NK-92 (cell line): ENCODE measurements around the gene CCM2L.

Experiments used
- DNase-seq: peaks from one replicate; lab custom pipeline; 2025; ENCODE audit not compliant: unreplicated experiment; lab: John Stamatoyannopoulos, UW

The CCM2L gene

DNA sequence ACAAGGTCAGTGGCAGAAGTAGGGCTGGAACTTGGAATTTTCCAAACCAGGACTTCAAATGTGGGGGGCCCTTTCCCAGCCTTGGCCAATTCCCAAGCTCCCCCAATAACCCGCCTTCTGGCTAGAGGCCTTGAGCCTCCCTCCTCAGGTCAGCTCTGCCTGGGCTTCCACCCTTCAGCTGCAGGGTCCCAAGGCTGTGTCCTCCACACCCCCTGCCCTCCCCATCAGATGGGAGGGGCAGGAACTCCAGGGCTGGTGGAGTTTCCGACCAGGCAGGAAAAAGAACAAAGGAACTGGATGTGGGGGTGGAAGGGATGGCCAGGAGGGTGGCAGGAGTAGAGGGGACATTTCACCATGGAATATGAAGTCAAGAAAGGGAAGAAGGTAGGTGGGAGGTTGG, at the start of gene CCM2L:
TSS of gene CCM2L (plus strand) at position 338 of the 400 bp plus-strand sequence. CDS start at position 355, 17 bp downstream.
- DNase-seq: no peak

DNA sequence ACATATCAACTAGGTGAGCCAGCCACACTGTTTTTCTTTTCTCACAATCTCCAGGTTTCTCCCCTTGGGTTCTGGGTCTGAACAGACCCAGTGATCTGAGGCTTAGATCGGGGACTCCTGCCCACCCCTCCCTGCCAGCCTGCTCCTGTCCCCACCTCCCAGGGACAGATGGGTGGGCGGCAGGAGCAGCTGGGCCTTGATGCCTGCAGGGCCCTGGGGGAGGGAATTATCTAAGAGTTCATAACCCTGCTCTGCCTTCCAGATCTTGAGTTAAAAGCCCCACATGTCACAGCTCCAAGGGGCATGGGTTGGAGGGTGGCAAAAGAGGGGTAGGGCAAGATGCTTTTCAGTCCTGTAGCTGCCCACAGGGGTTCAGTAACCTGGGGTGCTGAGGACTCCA, 47.5 kb upstream of the CCM2L start:
- no peak for DNase-seq

DNA sequence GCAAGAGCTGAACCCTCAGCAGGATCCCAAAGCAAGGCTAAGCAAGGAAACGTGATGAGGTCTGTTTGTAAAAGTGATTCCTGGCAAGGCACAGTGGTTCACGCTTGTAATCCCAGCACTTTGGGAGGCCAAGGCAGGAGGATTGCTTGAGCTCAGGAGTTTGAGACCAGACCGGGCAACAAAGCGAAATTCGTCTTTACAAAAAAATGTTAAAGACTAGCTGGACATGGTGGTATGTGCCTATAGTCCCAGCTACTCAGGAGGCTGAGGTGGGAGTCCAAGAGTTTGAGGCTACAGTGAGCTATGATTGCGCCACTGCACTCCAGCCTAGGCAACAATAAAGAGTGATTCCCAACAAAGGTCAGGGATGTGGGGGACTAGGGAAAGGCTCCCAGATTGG, 46.3 kb upstream of the CCM2L start:
- DNase-seq: no peak

DNA sequence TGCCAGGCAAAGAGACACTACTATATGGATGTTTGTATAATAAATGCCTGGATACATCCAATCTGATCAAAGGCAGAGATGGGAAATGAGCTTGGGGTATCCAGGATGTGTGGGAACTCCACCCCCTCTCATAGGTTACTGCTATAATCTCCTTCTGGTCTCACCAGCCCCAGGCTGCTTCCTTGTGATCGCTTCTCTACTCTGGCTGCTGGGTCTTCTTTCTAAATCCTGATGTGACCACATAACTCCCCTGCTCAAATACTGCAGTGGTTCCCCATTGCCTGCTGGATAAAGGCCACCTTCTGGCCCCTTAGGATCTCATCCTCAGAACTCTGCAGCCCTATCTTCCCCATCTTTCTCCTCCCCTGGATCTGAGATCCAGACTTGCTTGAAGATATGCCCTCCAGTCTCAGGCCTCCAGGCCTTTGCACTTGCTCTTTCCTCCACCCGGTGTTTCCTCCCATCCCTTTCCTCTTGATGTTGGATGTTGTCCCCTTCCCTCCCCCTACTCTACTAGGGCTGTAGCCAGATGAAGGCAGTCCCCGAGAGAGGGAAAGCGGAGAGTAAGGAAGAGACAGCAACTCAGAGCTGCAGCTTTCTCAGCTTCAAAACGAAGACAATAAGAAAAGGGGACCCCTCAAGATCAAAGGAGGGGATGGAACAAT, 43.1 kb upstream of the CCM2L start:
- DNase-seq: no peak

DNA sequence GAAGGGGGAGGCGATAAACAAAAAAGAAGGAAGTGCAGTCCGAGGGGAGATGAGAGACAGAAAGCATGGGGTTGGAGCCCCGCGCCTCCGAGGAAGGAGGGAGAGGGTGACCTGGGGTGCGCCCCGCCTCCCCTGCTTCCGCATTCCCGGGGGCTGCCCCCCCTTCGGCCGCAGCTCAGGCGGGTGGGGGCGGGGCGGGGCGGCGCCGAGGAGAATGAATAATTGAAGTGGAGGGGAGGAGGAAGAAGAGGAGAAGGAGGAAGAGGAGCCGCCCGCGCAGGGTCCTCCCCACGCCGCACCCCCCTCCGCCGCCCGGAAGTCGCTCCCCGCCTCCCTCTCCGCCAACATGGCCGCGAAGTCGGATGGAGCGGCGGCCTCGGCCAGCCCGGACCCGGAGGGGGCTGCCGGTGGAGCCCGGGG, 42.4 kb upstream of the CCM2L start, which contains the start of gene XKR7:
TSS of gene XKR7 (plus strand) at position 322 of the 420 bp plus-strand sequence. CDS start at position 347, 25 bp downstream.
- no peak for DNase-seq

DNA sequence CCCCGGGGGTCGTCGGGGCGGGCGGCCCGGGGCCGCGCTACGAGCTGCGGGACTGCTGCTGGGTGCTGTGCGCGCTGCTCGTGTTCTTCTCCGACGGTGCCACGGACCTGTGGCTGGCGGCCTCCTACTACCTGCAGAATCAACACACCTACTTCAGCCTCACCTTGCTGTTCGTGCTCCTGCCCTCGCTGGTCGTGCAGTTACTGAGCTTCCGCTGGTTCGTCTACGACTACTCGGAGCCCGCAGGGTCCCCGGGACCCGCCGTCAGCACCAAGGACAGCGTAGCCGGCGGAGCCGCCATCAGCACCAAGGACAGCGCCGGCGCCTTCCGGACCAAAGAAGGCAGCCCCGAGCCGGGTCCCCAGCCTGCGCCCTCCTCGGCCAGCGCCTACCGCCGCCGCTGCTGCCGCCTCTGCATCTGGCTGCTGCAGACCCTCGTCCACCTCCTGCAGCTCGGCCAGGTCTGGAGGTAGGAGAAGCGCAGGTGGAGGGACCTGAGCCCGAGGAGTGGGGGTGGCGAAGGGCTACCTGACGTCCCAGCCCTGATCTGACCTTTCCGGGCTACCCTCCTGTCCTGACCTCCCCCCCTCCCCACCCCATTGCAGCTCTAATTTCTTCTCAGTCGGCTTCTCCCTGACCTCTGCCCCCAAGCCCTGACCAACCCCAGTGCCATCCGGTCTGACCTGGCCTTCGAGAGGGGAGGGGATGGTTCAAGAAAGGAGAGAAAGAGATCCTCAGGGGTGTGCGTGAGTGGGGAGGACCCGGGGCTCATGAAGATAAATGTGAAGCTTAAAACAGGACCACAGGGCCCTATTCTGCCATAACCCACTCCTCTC, 41.7 kb upstream of the CCM2L start:
- no peak for DNase-seq

DNA sequence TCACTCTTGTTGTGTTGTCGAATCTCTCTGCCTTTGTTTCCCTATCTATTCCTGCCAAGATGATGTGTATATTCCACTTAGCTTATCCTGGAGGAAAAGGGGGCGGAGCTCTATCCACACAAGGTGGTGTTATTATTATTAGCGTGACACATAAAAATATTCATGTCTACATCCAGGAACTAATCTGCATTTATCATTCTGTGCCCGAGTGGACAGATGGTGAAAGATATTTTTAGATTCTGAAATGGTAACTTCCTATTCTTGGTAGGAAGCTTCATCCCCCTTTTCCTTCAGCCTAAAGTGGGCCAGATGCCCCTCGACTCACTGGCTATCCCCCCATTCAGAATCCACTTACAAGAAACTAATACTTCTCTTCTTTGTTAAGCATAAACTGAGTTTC, 40.2 kb upstream of the CCM2L start:
- DNase-seq: no peak

DNA sequence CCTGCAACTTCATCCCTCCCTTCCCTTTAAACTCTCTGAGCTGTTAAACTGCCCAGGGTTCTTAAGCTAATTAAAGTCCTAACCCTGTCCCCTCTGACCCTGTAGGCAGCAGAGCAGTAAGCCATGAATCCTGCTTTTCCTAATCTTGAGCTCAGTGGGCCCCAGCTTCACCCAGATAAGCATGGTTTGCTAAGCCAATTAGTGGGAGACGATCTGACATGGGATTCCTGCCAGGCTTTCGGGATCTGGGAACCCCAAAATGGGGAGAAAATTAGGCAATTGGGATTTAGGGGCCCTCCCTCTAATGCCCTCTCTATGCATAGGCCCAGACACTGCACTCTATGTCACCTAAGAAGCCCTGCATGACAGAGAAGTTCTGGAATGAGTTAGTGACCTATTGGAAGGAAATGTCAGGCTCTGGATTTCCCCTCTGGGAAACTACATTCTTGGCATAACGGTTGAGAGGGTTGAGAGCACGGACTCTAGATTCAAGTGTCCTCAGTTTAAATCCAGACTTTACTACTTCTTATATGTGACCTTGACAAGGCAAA, 37.7 kb upstream of the CCM2L start:
- no peak for DNase-seq

DNA sequence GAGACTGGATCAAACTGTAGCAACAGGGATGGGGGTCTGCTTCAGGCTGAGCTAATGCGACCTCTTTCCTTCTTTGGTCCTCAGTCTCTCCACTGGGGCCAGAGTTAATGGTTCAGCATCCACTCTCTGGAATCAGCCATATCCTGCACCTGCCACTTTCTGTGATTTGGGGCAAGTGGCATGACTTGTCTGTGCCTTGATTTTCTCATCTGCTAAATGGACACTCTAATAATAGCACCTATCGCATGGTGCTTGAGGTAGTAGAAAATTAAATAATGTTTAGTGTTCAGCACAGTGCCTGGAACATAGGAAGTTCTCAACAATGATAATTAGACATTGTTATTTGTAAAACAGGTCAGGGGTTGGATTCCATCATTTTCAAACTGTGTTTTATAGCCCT, 35.9 kb upstream of the CCM2L start:
- DNase-seq: no peak

DNA sequence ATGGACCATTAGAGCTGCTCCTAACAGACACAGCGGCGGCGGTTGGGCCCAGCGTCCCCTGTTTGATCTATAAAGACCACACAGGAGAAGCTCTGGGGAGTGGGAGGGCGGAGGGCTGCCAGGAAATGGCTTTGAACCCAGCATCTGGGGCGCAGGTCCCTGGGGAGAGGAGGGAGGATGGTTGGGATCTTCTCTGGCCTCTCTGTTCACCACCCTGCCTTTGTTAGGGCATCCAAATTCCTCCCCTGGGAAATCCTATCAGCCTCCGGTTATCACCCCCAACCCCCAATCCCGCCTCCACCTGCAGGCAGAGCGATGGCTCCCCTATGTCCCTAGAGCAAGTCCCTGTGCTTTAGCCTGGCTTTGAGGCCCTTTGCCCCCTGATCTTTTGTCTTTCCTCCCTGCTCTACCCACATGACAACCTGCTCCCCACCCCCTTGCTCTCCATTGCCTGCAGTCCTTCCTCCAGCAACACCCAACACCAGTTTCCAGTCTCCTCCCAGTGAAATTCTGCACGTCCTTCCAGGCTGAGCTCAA, 35.2 kb upstream of the CCM2L start:
- DNase-seq: no peak

DNA sequence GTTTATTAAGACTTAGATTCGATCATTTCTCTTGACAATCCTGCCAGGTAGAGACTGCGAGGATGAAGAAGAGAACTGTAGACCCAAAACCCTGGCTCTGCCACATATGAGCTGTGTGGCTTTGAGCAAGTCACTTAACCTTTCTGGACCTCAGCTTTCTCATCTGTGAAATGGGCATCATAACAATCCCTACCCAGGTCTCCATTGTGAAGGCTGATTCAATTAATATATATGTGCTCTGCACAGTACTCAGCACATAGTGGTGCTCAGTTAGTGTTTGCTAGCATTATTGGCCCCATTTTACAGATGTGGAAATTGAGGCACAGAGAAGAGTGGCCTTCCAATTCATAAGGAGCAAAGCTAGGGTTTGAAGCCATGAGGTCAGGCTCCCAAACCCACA, 34.4 kb upstream of the CCM2L start:
- no peak for DNase-seq

DNA sequence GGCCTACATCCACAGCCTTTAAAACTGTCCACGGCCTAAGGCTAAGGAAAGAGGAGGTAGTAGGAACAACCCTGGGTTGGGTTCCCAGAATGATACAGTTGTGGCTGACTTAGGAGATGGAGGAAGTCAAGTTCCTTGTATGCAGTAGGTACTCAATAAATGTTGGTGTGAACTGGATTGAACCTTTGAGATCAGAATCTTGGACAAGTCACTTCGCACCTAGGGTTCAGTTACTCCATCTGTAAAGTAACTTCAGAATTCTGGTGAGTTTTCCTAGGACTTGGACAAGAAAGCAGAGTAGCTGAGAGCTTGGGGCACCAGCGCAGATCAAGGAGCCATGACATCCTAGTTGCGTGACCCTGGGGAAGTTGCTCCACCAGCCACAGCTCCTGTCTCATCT, 33.2 kb upstream of the CCM2L start:
- DNase-seq: no peak

DNA sequence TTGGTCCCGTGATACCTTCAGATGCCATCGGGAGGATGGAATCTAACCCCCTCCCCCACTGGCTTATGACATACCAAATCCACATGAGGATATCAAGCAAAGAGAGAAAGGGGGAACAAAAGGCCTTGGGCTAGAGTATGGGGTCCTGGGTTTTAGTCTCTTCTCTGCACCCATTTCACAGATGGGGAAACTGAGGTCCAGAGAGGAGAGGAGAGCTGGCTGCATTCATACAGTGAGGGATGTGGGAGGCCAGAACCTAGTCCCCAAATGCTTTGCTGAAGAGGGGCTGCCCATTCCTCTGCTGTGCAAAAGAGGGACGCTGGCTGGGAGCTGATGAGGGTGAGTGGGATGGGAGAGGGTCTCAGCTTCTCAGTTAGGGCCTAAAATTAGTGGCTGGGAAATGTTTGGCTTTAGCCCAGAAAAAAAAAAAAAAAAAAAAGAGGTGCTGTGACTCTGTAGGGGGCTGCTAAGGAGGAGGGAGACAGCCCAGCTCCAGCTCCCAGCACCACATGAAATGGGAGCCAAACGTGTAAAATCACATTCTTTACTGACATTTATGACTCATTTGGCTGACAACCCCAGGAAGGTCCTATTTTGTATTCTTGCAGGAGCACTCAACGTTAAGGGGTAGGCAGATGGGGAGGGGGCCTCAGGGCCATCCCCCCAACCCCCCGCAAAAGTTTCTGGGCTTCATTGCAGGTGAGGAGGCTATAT, 30.4 kb upstream of the CCM2L start:
- no peak for DNase-seq

DNA sequence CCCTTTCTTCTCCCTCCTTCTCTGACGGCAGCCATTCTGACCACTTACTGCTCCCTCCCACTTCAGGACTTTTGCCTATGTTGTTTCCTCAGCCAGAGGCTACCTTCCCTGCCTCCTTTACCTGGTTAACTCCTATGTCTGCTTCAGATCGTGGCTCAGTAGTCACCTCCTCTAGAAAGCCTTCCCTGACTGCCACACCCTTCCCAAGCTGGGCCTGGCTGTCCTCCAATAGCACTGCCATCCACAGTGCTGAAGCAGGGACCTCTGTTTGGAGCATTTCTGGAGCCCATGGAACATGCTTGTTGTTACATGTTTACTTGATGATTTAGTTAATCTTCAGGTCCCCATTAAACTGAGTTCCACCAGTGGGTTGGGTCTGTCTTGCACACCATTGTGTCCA, 28.5 kb upstream of the CCM2L start:
- DNase-seq: no peak

DNA sequence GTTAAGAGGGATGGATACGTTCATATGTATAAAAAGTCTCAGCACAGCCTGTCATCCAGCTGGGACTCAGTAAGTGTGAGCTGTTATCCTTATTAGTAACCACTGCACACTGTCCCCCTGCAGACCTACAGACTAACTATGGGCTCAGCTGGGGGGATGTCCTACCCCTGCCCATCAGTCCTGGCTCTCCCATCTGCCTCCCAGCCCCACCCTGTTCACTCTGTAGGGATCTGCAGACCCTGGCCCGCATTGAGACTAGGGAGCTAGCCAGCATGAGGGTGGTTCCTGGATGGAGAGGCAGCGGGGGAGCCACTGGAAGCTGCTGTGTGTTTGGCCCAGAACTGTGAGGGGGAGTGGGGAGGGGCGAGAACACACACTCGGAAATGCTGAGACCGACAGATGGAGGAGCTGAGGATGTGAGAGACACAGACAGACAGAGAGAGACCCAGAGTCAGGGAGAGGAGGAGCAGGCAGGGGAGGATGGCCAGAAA, 25.2 kb upstream of the CCM2L start:
- DNase-seq: no peak

DNA sequence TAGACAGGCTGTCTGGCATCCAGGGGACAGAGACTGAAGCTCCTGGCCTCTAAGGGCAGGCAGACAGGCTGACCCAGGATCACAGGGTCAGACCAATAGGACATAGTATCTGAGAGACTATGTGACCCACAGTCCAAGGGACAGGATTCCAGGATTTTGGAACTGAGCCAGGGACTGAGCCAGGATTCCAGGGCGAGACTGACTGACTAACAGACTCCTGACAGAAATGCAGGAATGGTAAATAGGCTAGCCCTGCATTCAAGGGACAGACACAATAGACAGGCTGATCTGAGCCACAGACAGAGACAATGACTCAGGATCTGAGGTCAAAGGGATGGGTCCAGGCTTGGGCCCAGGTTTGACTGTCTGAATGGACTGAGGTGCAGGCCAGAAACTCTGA, 22.5 kb upstream of the CCM2L start:
- no peak for DNase-seq

DNA sequence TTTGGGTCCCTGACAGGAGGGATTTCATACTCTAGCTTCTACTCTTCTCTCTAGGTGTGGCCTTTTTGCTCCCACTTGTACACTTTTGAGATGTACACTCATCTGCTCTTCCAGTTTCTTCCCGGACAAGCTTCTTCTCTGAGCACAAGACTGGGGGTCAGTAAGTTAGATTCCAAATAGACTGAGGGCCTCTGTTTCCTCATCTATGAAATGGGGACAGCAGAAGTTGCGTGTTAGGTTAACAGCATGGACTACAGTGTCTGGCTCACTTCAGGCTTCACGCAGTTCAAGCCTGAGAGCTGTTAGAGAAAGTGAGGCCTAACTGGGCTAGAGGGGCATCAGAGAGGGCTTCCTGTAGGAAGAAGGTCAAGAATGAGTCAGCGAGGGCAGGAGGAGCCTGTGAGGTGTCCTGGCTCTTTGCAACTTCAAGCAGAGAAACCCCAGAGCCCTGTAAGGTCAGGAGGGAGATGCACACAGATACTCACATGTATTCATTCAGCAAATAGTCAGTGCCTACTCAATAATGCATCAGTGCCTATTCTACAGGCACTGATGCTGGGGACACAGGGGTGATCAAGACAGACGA, 21.7 kb upstream of the CCM2L start:
- no peak for DNase-seq

DNA sequence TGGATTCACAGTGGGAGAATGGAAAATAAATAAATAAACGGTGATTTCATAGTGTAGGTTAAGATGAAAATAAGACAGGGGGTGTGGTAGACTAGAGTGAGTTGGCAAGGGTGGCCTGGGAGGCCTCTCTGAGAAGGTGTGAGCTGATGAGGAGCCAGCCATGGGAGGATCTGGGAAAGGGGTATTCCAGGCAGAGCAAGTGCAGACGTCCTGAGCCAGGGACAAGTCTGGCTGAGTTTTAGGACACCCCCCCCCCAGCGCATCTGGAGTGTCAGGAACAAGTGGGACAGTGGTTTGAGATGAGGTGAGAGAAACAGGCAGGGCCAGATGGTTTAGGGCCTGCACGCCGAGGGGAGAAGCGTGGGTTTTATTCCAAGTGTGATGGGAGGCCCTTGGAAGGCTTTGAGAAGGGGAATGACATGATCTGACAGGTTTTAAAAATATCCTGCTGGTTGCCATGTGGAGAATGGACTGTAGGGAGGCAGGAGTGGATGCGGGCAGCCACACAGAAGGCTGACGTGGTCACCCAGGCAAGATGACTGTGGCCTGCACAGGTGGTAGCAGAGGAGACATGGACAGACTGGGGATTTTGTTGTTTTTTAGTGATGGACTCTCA, 21.1 kb upstream of the CCM2L start:
- no peak for DNase-seq

DNA sequence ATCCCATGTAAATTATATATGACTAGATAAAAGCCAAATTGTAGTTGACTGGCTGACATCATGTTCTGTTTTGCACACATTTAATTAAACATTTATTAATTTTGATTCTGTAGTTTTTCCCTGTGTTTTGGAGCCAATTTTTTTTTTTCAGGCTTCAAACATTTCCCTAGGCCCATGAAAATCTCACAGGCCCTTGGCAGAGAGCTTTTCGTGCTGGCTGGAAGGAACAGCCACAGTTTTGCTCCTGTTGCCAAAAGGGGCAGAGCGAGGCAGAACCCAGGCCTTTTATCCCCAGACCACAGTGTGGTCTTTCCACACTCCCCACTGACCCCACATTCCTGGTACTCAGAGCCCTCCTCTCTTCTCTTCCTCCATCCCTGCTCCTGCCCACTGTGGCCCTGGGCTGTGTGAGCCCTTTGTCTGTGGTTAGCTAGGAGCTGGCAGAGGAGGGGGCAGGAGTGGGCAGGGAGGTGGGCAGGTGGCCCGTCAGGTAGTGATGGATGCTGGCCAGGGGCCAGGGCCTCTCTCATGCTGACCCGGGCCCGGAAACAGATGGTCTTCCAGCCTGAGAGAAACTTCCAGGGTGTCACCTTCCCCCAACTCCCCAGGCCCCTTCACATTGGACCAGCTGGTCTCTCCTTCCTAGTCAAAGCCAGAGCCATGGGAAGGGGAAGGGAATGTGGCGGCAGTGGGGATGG, 19.4 kb upstream of the CCM2L start:
- no peak for DNase-seq

DNA sequence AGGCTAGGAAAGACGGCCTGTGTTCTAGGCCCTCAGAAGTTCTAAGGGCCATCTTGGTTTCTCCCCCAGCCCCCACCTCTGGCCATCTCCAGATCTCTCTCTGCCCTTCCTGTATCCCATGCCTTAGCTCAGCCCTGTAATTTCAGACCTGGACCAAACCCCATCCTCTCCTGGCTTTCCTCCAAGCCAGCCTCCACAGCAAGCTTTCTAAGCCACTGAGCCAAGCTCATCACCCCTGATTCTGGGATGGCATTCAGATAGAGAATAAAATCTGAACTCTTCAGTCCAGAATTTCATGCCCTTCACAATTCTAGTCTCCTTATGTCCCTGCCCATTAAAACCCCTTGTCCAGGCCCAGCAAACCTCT, 18.9 kb upstream of the CCM2L start:
- no peak for DNase-seq
